H1 (cell line): Measurements from ENCODE around the gene APOL1. TPM values are rescaled to one million over a fixed set of nuclear protein-coding genes. Genes with fewer than 3 reads are reported as not detected.

ENCODE experiments used
- CTCF ChIA-PET: fragments of 300-600 bp; sonication (Branson Sonifier 250); formaldehyde crosslinking; loops from one replicate; lab custom pipeline; 2021; ENCODE audit not compliant: partially characterized antibody; lab: Charles Lee
- POLR2A ChIA-PET: fragments of 300-600 bp; sonication (Branson Sonifier 250); formaldehyde crosslinking; loops from one replicate; lab custom pipeline; 2021; ENCODE audit warnings: inconsistent platforms; ENCODE audit not compliant: partially characterized antibody; lab: Charles Lee
- DNase-seq, 2 experiments: peaks; one replicate each; pipeline versions ENCODE4 v3.0.0 to v3.0.0-alpha.2; 2010 to 2022; ENCODE audit warnings: low spot score in 2 of 2, low read depth in 1 of 2, mixed read lengths in 1 of 2
- FAIRE-seq: peaks from 2 replicates; lab custom pipeline; 2011; peaks lifted over from hg19 to GRCh38; lab: Jason Lieb, UNC
- H2AFZ ChIP-seq: 2 replicates; pipeline ENCODE4 v1.8.1; 2012; ENCODE audit warnings: low read length, inconsistent platforms
- H2AK5ac ChIP-seq: 2 replicates; pipeline ENCODE4 v1.6.1; 2013; ENCODE audit warnings: low read depth, low read length
- H2BK120ac ChIP-seq: replicated peaks from 2 replicates; pipeline ENCODE3; 2013; ENCODE audit warnings: low read depth, low read length, inconsistent platforms
- H2BK12ac ChIP-seq: 2 replicates; pipeline ENCODE4 v1.6.1; 2013; ENCODE audit warnings: low read depth, low read length
- H2BK15ac ChIP-seq: 2 replicates; pipeline ENCODE4 v1.6.1; 2013; ENCODE audit warnings: low read length
- H2BK20ac ChIP-seq: 2 replicates; pipeline ENCODE4 v1.6.1; 2013; ENCODE audit warnings: low read length
- H2BK5ac ChIP-seq: 2 replicates; pipeline ENCODE4 v1.6.1; 2013; ENCODE audit warnings: low read depth, low read length
- H3K14ac ChIP-seq: 2 replicates; pipeline ENCODE4 v1.6.1; 2013; ENCODE audit warnings: inconsistent platforms; ENCODE audit not compliant: insufficient read length
- H3K18ac ChIP-seq: 2 replicates; pipeline ENCODE4 v1.6.1; 2013; ENCODE audit warnings: low read length; ENCODE audit errors: extremely low read depth
- H3K23ac ChIP-seq: 2 replicates; pipeline ENCODE4 v1.6.1; 2013; ENCODE audit warnings: inconsistent platforms; ENCODE audit not compliant: insufficient read length
- H3K23me2 ChIP-seq: 2 replicates; pipeline ENCODE4 v1.6.1; 2013; ENCODE audit warnings: low read depth, low read length
- H3K27ac ChIP-seq: 2 replicates; pipeline ENCODE4 v1.6.1; 2011; ENCODE audit warnings: low read depth, low read length, inconsistent platforms
- H3K27me3 ChIP-seq, 4 experiments: replicated peaks in 1 of 4; 1 replicate in 1 of 4; 2 replicates in 3 of 4; pipeline versions ENCODE4 v1.6.1 to v1.8.1; 2011 to 2013; ENCODE audit warnings: low read length in 3 of 4, mild to moderate bottlenecking in 3 of 4, inconsistent platforms in 2 of 4, mixed read lengths in 2 of 4, moderate library complexity in 1 of 4; ENCODE audit not compliant: control insufficient read depth in 3 of 4, insufficient read depth in 3 of 4; ENCODE audit errors: extremely low read depth in 1 of 4
- H3K36me3 ChIP-seq, 4 experiments: 2 replicates each; pipeline versions ENCODE4 v1.6.1 to v1.8.1; 2011 to 2013; ENCODE audit warnings: mild to moderate bottlenecking in 4 of 4, low read length in 3 of 4, moderate library complexity in 2 of 4, control low read depth in 1 of 4, inconsistent platforms in 1 of 4; ENCODE audit not compliant: insufficient read depth in 4 of 4, control insufficient read depth in 2 of 4
- H3K4ac ChIP-seq: replicated peaks from 2 replicates; pipeline ENCODE3; 2013; ENCODE audit warnings: low read length, low read depth, mixed read lengths, inconsistent platforms; ENCODE audit not compliant: insufficient read length
- H3K4me1 ChIP-seq, 4 experiments: replicated peaks in 1 of 4; 1 replicate in 1 of 4; 2 replicates in 3 of 4; pipeline versions ENCODE4 v1.6.1 to v1.8.1; 2011 to 2013; ENCODE audit warnings: low read length in 3 of 4, inconsistent platforms in 2 of 4, mixed read lengths in 1 of 4; ENCODE audit not compliant: insufficient read depth in 4 of 4, control insufficient read depth in 3 of 4
- H3K4me2 ChIP-seq, 2 experiments: 2 replicates each; pipeline versions ENCODE4 v1.6.1 to v1.8.1; 2011 to 2013; ENCODE audit warnings: low read depth in 2 of 2, low read length in 2 of 2, control low read depth in 1 of 2, inconsistent platforms in 1 of 2, mild to moderate bottlenecking in 1 of 2; ENCODE audit not compliant: insufficient read depth in 1 of 2
- H3K4me3 ChIP-seq, 4 experiments: fragments of 200-600, 300-600 bp in 1 of 4; sonication (generic), shearing (Covaris generic), sonication (Bioruptor Twin) in 1 of 4; 2 replicates each; pipeline versions ENCODE4 v1.5.1 to v1.8.1; 2011 to 2016; ENCODE audit warnings: low read length in 4 of 4, low read depth in 3 of 4, control low read depth in 2 of 4, inconsistent platforms in 2 of 4, mild to moderate bottlenecking in 2 of 4, mixed read lengths in 1 of 4, moderate library complexity in 1 of 4; ENCODE audit not compliant: insufficient read depth in 2 of 4; ENCODE audit errors: extremely low read depth in 1 of 4
- H3K56ac ChIP-seq: replicated peaks from 2 replicates; pipeline ENCODE3; 2013; ENCODE audit warnings: low read depth, mild to moderate bottlenecking, mixed read lengths, low read length, inconsistent platforms; ENCODE audit not compliant: insufficient read length
- H3K79me1 ChIP-seq: 2 replicates; pipeline ENCODE4 v1.6.1; 2013; ENCODE audit warnings: low read depth, low read length, control low read depth
- H3K79me2 ChIP-seq, 2 experiments: 2 replicates each; pipeline versions ENCODE4 v1.6.1 to v1.8.1; 2012 to 2013; ENCODE audit warnings: low read length in 2 of 2, mild to moderate bottlenecking in 2 of 2, inconsistent platforms in 1 of 2; ENCODE audit not compliant: insufficient read depth in 2 of 2, control insufficient read depth in 1 of 2
- H3K9ac ChIP-seq, 4 experiments: replicated peaks in 1 of 4; 1 replicate in 1 of 4; 2 replicates in 3 of 4; pipeline versions ENCODE4 v1.6.1 to v1.8.1; 2011 to 2013; ENCODE audit warnings: low read depth in 3 of 4, low read length in 3 of 4, control low read depth in 2 of 4, mild to moderate bottlenecking in 2 of 4, moderate library complexity in 2 of 4, inconsistent platforms in 1 of 4; ENCODE audit errors: extremely low read depth in 1 of 4
- H3K9me3 ChIP-seq, 2 experiments: 2 replicates each; pipeline versions ENCODE4 v1.6.1 to v1.8.1; 2012 to 2013; ENCODE audit warnings: mild to moderate bottlenecking in 2 of 2, moderate library complexity in 2 of 2, control low read depth in 1 of 2, inconsistent platforms in 1 of 2, low read depth in 1 of 2, low read length in 1 of 2, mixed read lengths in 1 of 2; ENCODE audit not compliant: insufficient read depth in 2 of 2
- H4K20me1 ChIP-seq, 2 experiments: replicated peaks in 1 of 2; 2 replicates each; pipeline versions ENCODE3 to v1.8.1; 2011 to 2013; ENCODE audit warnings: inconsistent platforms in 2 of 2, low read length in 2 of 2, mild to moderate bottlenecking in 1 of 2; ENCODE audit not compliant: insufficient read depth in 2 of 2, control insufficient read depth in 1 of 2
- H4K5ac ChIP-seq: 2 replicates; pipeline ENCODE4 v1.6.1; 2013; ENCODE audit warnings: low read length, low read depth, mixed read lengths, inconsistent platforms; ENCODE audit not compliant: insufficient read length
- H4K8ac ChIP-seq: 2 replicates; pipeline ENCODE4 v1.8.0; 2013; ENCODE audit warnings: mild to moderate bottlenecking, moderate library complexity, low read length, inconsistent platforms; ENCODE audit not compliant: insufficient read depth; ENCODE audit errors: extremely low read depth
- H4K91ac ChIP-seq: replicated peaks from 2 replicates; pipeline ENCODE3; 2013; ENCODE audit warnings: low read length, mixed read lengths, inconsistent platforms; ENCODE audit not compliant: insufficient read length
- ASH2L ChIP-seq: fragments of 200-600, 300-600 bp; sonication (generic); IDR thresholded peaks from one replicate; pipeline ENCODE4 v1.7.1; 2017; ENCODE audit warnings: low read length
- CEBPB ChIP-seq: IDR thresholded peaks from 2 replicates; pipeline ENCODE4 v1.6.1; 2012; ENCODE audit warnings: low read depth, low read length
- EP300 ChIP-seq, 2 experiments: IDR thresholded peaks; 1 replicate in 1 of 2; 2 replicates in 1 of 2; pipeline ENCODE4 v1.6.1; 2011 to 2012; ENCODE audit warnings: low read depth in 2 of 2, low read length in 2 of 2, mild to moderate bottlenecking in 2 of 2, borderline replicate concordance in 1 of 2, inconsistent platforms in 1 of 2, moderate library complexity in 1 of 2
- TCF12 ChIP-seq: IDR thresholded peaks from 2 replicates; pipeline ENCODE4 v1.6.1; 2011; ENCODE audit warnings: low read depth, mild to moderate bottlenecking, low read length
- TEAD4 ChIP-seq: IDR thresholded peaks from 2 replicates; pipeline ENCODE4 v1.6.1; 2012; ENCODE audit warnings: low read depth, low read length, inconsistent platforms, mixed read lengths
- WGBS, 2 experiments: shearing (Covaris generic) in 1 of 2; methylation state at CpG; one replicate each; pipeline versions ENCODE4 v1.1.6 to v1.1.7; 2013 to 2015; ENCODE audit warnings: low lambda C conversion rate in 2 of 2, mixed read lengths in 2 of 2, inconsistent platforms in 1 of 2, low coverage in 1 of 2, missing lambda C conversion rate in 1 of 2; ENCODE audit not compliant: insufficient replicate concordance in 2 of 2, insufficient coverage in 1 of 2, insufficient read length in 1 of 2; ENCODE audit errors: extremely low coverage in 1 of 2, missing lambda C conversion rate in 1 of 2; 5-methylcytosine and 5-hydroxymethylcytosine counted together
- polyA plus RNA-seq, 7 experiments: library from polyadenylated mRNA; depleted of rRNA in 3 of 7; stranded (reverse) in 5 of 7; unstranded in 2 of 7; fragments of >200 nt in 5 of 7; fragments of 200-250 nt in 2 of 7; gene quantifications; 1 replicate in 5 of 7; 2 replicates in 1 of 7; 4 replicates in 1 of 7; pipeline versions ENCODE4 v1.2.1 to v1.2.3, GENCODE V29; 2011 to 2013; ENCODE audit warnings: missing spikeins in 2 of 7, mixed read lengths in 2 of 7
- total RNA-seq: library from RNA; stranded (reverse); fragmentation: NEBNext Ultra II Directional; extraction: Animal tissue kit (Norgen Biotek cat#: 25700); gene quantifications from 2 replicates; pipeline ENCODE4 v1.2.1, GENCODE V29; 2021
- TF ChIP-seq, protein P1 (sequence below), 3 experiments: IDR thresholded peaks; 1 replicate in 2 of 3; 2 replicates in 1 of 3; pipeline versions ENCODE4 v1.5.1 to v1.6.1; 2011; ENCODE audit warnings: low read length in 3 of 3, mild to moderate bottlenecking in 3 of 3, inconsistent platforms in 2 of 3, low read depth in 1 of 3, moderate library complexity in 1 of 3; ENCODE audit not compliant: insufficient read depth in 1 of 3; ENCODE audit errors: control extremely low read depth in 1 of 3

APOL1 gene
- total and polyA plus RNA-seq, 2 of the 8 experiments (the other 6 are each of a cell fraction or from before 2014, with no cell fraction given) = not detected

DNA sequence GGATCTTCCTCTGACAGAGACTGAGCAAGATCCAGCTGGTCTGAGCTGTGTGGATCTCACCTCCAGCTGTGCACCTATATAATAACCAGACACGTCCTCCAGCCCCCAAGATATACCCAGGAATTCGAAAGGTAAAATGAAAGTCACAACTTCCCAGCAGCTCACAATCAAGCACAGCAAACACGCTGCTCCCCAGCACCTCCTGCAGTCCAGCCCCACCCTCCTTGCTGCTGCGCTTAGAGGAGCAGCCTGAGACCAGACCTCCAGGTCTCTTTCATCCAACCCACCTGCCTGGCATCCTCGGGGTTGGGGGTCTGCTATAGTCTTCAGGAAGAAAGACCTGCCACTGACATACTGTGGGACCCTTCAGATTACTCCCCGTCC is 48.3 kb upstream of the APOL1 start:
- Histone ChIP-seq H2BK12ac (no peak overlapping the region), H2BK20ac (no peak overlapping the region), H4K91ac (no peak overlapping the region), H3K56ac (no peak overlapping the region), H3K4me2 (no peak overlapping the region), H3K27me3 (no peaks in the 10 kb centered on the region), H3K4me3 (no peak overlapping the region), H2AK5ac (no peak overlapping the region), H2BK120ac (no peak overlapping the region), H3K79me2 (no peaks in the 10 kb centered on the region), H3K14ac (no peak overlapping the region), H3K36me3 (no peaks in the 10 kb centered on the region), H3K27ac (no peak overlapping the region), H3K18ac (no peak overlapping the region), H3K4me1 (no peaks in the 10 kb centered on the region), H2BK5ac (no peak overlapping the region), H3K9ac (no peak overlapping the region), H2BK15ac (no peak overlapping the region), H2AFZ (no peak overlapping the region), H4K8ac (no peak overlapping the region), H3K23ac (no peak overlapping the region), H4K20me1 (no peaks in the 10 kb centered on the region), H3K23me2 (no peaks in the 10 kb centered on the region), H4K5ac (no peak overlapping the region), H3K79me1 (no peaks in the 10 kb centered on the region), H3K4ac (no peak overlapping the region), H3K9me3 (peaks cover 0 to 4% of the 10 kb centered on the region in 2 experiments; a peak in 1 of 4 replicates)
- TF ChIP-seq EP300 (IDR thresholded peaks at IDR 0.05; ENCODE audit: borderline replicate concordance in 1 of 2, low read depth in 2 of 2, low read length in 2 of 2) (no peak), ASH2L (no peak), CEBPB (no peak), TEAD4 (no peak), TCF12 (no peak)
- TF ChIP-seq, protein P1, sequence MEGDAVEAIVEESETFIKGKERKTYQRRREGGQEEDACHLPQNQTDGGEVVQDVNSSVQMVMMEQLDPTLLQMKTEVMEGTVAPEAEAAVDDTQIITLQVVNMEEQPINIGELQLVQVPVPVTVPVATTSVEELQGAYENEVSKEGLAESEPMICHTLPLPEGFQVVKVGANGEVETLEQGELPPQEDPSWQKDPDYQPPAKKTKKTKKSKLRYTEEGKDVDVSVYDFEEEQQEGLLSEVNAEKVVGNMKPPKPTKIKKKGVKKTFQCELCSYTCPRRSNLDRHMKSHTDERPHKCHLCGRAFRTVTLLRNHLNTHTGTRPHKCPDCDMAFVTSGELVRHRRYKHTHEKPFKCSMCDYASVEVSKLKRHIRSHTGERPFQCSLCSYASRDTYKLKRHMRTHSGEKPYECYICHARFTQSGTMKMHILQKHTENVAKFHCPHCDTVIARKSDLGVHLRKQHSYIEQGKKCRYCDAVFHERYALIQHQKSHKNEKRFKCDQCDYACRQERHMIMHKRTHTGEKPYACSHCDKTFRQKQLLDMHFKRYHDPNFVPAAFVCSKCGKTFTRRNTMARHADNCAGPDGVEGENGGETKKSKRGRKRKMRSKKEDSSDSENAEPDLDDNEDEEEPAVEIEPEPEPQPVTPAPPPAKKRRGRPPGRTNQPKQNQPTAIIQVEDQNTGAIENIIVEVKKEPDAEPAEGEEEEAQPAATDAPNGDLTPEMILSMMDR (IDR thresholded peaks at IDR 0.05; ENCODE audit: control extremely low read depth in 1 of 3, insufficient read depth in 1 of 3, low read depth in 1 of 3, low read length in 3 of 3) = peak in 2 of 3 experiments; percentile 2 to 27; a peak in 2 of 4 replicates
- POLR2A ChIA-PET = no interaction called here
- CTCF ChIA-PET = interaction anchor here (0.7 to 1.8 kb wide), 8 partner anchors 9 to 265 kb away, joined by 3 to 12 read pairs (median 3); no protein-coding TSS in a partner anchor
- no peak for DNase-seq
- FAIRE-seq = no peak
- 49% methylated on average over 6 of the region's 6 CpGs; no CpG with 5 or more reads in 1 of the 2 experiments for WGBS, 2 experiments
